ENCODE data around the gene PECR.

PECR gene

GRCh38 chr2:216044883-216045486, 36.6 kb downstream of the PECR start:
- Mint-ChIP-seq H3K9me3 (no peaks in the 10 kb centered on the region), H3K27ac (no peak overlapping the region), H3K27me3 (no peaks in the 10 kb centered on the region), H3K4me3 (no peak overlapping the region), H3K36me3 (peaks cover 14% of the 10 kb centered on the region), H3K4me1 (no peaks in the 10 kb centered on the region)
- ATAC-seq (ENCODE audit: low read depth), result no peak
- no peak for DNase-seq (ENCODE audit: low spot score in 2 of 2)

- Mint-ChIP-seq H3K4me3 (no peak overlapping the region), H3K27me3 (no peaks in the 10 kb centered on the region), H3K36me3 (peaks cover 17% of the 10 kb centered on the region), H3K4me1 (no peaks in the 10 kb centered on the region), H3K27ac (no peak overlapping the region), H3K9me3 (no peaks in the 10 kb centered on the region)
- DNase-seq (ENCODE audit: low spot score in 2 of 2) (no peak), ATAC-seq (ENCODE audit: low read depth) (no peak)
Observed at GRCh38 chr2:216043949-216044348, 37.7 kb downstream of the PECR start.

- no peak for ATAC-seq (ENCODE audit: low read depth)
- Mint-ChIP-seq H3K4me3 (no peak overlapping the region), H3K9me3 (no peaks in the 10 kb centered on the region), H3K27ac (no peak overlapping the region), H3K36me3 (peaks cover 16% of the 10 kb centered on the region), H3K27me3 (no peaks in the 10 kb centered on the region), H3K4me1 (no peaks in the 10 kb centered on the region)
- no peak for DNase-seq (ENCODE audit: low spot score in 2 of 2)
Observed at GRCh38 chr2:216041438-216041837, 40.2 kb downstream of the PECR start.

- no peak for DNase-seq (ENCODE audit: low spot score in 2 of 2)
- peaks cover 16% of the 10 kb centered on the region for H3K36me3 Mint-ChIP-seq
- ATAC-seq (ENCODE audit: low read depth), result no peak
- H3K4me3 Mint-ChIP-seq, result no peak overlapping the region
- H3K4me1 Mint-ChIP-seq, result no peaks in the 10 kb centered on the region
- no peaks in the 10 kb centered on the region for H3K9me3 Mint-ChIP-seq
- peak overlapping the region; percentile 17 for H3K27ac Mint-ChIP-seq
- H3K27me3 Mint-ChIP-seq, result no peaks in the 10 kb centered on the region
Observed at GRCh38 chr2:216039918-216040317, 41.7 kb downstream of the PECR start.

GRCh38 chr2:216034065-216034464, 47.5 kb downstream of the PECR start:
- peaks cover 8% of the 10 kb centered on the region for H3K4me1 Mint-ChIP-seq
- no peaks in the 10 kb centered on the region for H3K27me3 Mint-ChIP-seq
- peaks cover 3% of the 10 kb centered on the region for H3K36me3 Mint-ChIP-seq
- ATAC-seq (ENCODE audit: low read depth) (peak; percentile 75), DNase-seq (ENCODE audit: low spot score in 2 of 2) (peak; percentile 78 to 86)
- H3K4me3 Mint-ChIP-seq, result no peak overlapping the region
- no peak overlapping the region for H3K27ac Mint-ChIP-seq
- H3K9me3 Mint-ChIP-seq, result no peaks in the 10 kb centered on the region

- H3K36me3 Mint-ChIP-seq, result peaks cover 3% of the 10 kb centered on the region
- ATAC-seq (ENCODE audit: low read depth) (no peak), DNase-seq (ENCODE audit: low spot score in 2 of 2) (no peak)
- no peak overlapping the region for H3K27ac Mint-ChIP-seq
- no peak overlapping the region for H3K4me3 Mint-ChIP-seq
- no peaks in the 10 kb centered on the region for H3K9me3 Mint-ChIP-seq
- peaks cover 8% of the 10 kb centered on the region for H3K4me1 Mint-ChIP-seq
- H3K27me3 Mint-ChIP-seq, result no peaks in the 10 kb centered on the region
Observed at GRCh38 chr2:216033403-216033802, 48.2 kb downstream of the PECR start.

GRCh38 chr2:216031960-216032689, 49.5 kb downstream of the PECR start:
- Mint-ChIP-seq H3K4me1 (peaks cover 8% of the 10 kb centered on the region), H3K9me3 (no peaks in the 10 kb centered on the region), H3K4me3 (no peak overlapping the region), H3K27me3 (no peaks in the 10 kb centered on the region), H3K27ac (no peak overlapping the region), H3K36me3 (peaks cover 1% of the 10 kb centered on the region)
- ATAC-seq (ENCODE audit: low read depth) (no peak), DNase-seq (ENCODE audit: low spot score in 2 of 2) (no peak)

- Mint-ChIP-seq H3K36me3 (peaks cover 1% of the 10 kb centered on the region), H3K27me3 (no peaks in the 10 kb centered on the region), H3K27ac (no peak overlapping the region), H3K9me3 (no peaks in the 10 kb centered on the region), H3K4me3 (no peak overlapping the region), H3K4me1 (peaks cover 8% of the 10 kb centered on the region)
- no peak for DNase-seq (ENCODE audit: low spot score in 2 of 2)
- no peak for ATAC-seq (ENCODE audit: low read depth)
Observed at GRCh38 chr2:216030216-216030615, 51.4 kb downstream of the PECR start.

GRCh38 chr2:216029416-216030129, 52.0 kb downstream of the PECR start:
- Mint-ChIP-seq H3K4me3 (no peak overlapping the region), H3K9me3 (no peaks in the 10 kb centered on the region), H3K27ac (no peak overlapping the region), H3K36me3 (peaks cover 1% of the 10 kb centered on the region), H3K4me1 (peaks cover 8% of the 10 kb centered on the region), H3K27me3 (no peaks in the 10 kb centered on the region)
- ATAC-seq (ENCODE audit: low read depth), result no peak
- no peak for DNase-seq (ENCODE audit: low spot score in 2 of 2)

GRCh38 chr2:216024779-216025336, 56.8 kb downstream of the PECR start:
- Mint-ChIP-seq H3K4me3 (no peak overlapping the region), H3K27ac (peak overlapping the region; percentile 14), H3K27me3 (no peaks in the 10 kb centered on the region), H3K36me3 (peaks cover 1% of the 10 kb centered on the region), H3K4me1 (peaks cover 3% of the 10 kb centered on the region), H3K9me3 (no peaks in the 10 kb centered on the region)
- ATAC-seq (ENCODE audit: low read depth) (no peak), DNase-seq (ENCODE audit: low spot score in 2 of 2) (no peak)

GRCh38 chr2:216023055-216023648, 58.5 kb downstream of the PECR start:
- no peak overlapping the region for H3K4me3 Mint-ChIP-seq
- DNase-seq (ENCODE audit: low spot score in 2 of 2), result peak in 1 of 2 donors; percentile 28
- ATAC-seq (ENCODE audit: low read depth), result peak; percentile 75
- H3K27me3 Mint-ChIP-seq, result no peaks in the 10 kb centered on the region
- H3K9me3 Mint-ChIP-seq, result peaks cover 2% of the 10 kb centered on the region
- H3K27ac Mint-ChIP-seq, result no peak overlapping the region
- H3K36me3 Mint-ChIP-seq, result peaks cover 3% of the 10 kb centered on the region
- peaks cover 5% of the 10 kb centered on the region for H3K4me1 Mint-ChIP-seq

- DNase-seq (ENCODE audit: low spot score in 2 of 2) (no peak), ATAC-seq (ENCODE audit: low read depth) (no peak)
- Mint-ChIP-seq H3K4me1 (peaks cover 11% of the 10 kb centered on the region), H3K27me3 (no peaks in the 10 kb centered on the region), H3K9me3 (peaks cover 2% of the 10 kb centered on the region), H3K27ac (no peak overlapping the region), H3K4me3 (no peak overlapping the region), H3K36me3 (peaks cover 4% of the 10 kb centered on the region)
Observed at GRCh38 chr2:216021768-216022565, 59.6 kb downstream of the PECR start.

- peaks cover 2% of the 10 kb centered on the region for H3K9me3 Mint-ChIP-seq
- ATAC-seq (ENCODE audit: low read depth) (no peak), DNase-seq (ENCODE audit: low spot score in 2 of 2) (no peak)
- no peaks in the 10 kb centered on the region for H3K27me3 Mint-ChIP-seq
- no peak overlapping the region for H3K4me3 Mint-ChIP-seq
- peaks cover 31% of the 10 kb centered on the region for H3K4me1 Mint-ChIP-seq
- H3K36me3 Mint-ChIP-seq, result peaks cover 6% of the 10 kb centered on the region
- H3K27ac Mint-ChIP-seq, result no peak overlapping the region
Observed at GRCh38 chr2:216018709-216019108, 62.9 kb downstream of the PECR start.

Measured in memory B cell (primary cell).